ENCODE results near the gene LRIT2. TPM values are rescaled to one million over a fixed set of nuclear protein-coding genes. Genes with fewer than 3 reads are reported as not detected.

LRIT2 gene
- total RNA-seq, 1 experiment from 2014 or later = not detected

DNA sequence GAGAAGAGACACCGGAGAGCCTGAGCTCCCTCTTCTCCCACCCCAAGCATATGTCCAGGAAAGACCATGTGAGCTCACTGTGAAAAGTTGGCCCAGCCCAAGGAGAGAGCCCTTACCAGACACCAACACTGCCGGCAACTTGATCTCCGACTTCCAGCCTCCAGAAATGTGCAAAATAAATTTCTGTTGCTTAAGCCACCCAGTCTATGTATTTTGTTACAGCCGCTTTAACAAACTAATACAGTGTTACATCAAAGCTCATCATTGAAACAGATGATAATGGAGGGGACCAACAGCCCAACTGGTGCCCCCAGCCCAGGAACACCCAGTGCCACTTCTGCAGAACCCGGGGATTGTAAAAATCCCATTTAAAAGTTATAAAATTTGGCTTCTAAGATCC, 38.4 kb upstream of the LRIT2 start:
- TF ChIP-seq, protein P1, sequence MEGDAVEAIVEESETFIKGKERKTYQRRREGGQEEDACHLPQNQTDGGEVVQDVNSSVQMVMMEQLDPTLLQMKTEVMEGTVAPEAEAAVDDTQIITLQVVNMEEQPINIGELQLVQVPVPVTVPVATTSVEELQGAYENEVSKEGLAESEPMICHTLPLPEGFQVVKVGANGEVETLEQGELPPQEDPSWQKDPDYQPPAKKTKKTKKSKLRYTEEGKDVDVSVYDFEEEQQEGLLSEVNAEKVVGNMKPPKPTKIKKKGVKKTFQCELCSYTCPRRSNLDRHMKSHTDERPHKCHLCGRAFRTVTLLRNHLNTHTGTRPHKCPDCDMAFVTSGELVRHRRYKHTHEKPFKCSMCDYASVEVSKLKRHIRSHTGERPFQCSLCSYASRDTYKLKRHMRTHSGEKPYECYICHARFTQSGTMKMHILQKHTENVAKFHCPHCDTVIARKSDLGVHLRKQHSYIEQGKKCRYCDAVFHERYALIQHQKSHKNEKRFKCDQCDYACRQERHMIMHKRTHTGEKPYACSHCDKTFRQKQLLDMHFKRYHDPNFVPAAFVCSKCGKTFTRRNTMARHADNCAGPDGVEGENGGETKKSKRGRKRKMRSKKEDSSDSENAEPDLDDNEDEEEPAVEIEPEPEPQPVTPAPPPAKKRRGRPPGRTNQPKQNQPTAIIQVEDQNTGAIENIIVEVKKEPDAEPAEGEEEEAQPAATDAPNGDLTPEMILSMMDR (conservative IDR thresholded peaks at IDR 0.05) = no peak
- H3K9me3 Mint-ChIP-seq = no peaks in the 10 kb centered on the region
- no peaks in the 10 kb centered on the region for H3K23me2 ChIP-seq (ENCODE audit: insufficient read length, low read depth, low read length, poor library complexity, severe bottlenecking)

More for the DNA sequence above, 38.4 kb upstream of the LRIT2 start:
- Histone ChIP-seq H2AFZ (ENCODE audit: low read length) (no peak overlapping the region), H3K79me2 (ENCODE audit: insufficient read depth, low read length) (no peaks in the 10 kb centered on the region), H4K5ac (ENCODE audit: insufficient read length, low read depth, low read length) (no peak overlapping the region), H2BK120ac (ENCODE audit: low read depth, low read length, poor library complexity, severe bottlenecking) (no peak overlapping the region), H3K4me2 (ENCODE audit: insufficient read depth, insufficient read length, low read length) (no peak overlapping the region), H3K18ac (ENCODE audit: insufficient read length, low read depth, low read length) (no peak overlapping the region), H2AK5ac (ENCODE audit: insufficient read length, low read length) (no peak overlapping the region), H3K79me1 (ENCODE audit: insufficient read depth, low read depth, low read length, poor library complexity, severe bottlenecking) (no peaks in the 10 kb centered on the region), H3K9ac (ENCODE audit: extremely low read depth, insufficient read length, low read length) (no peak overlapping the region), H3K9me3 (ENCODE audit: control insufficient read depth, low read depth, low read length) (no peaks in the 10 kb centered on the region), H4K20me1 (ENCODE audit: control insufficient read depth, insufficient read depth, insufficient read length) (no peaks in the 10 kb centered on the region), H3K14ac (ENCODE audit: insufficient read depth, low read length) (no peak overlapping the region), H3K27ac (ENCODE audit: insufficient read length, low read depth, low read length) (no peak overlapping the region), H3K56ac (ENCODE audit: insufficient read length, low read depth, low read length) (no peak overlapping the region), H4K91ac (ENCODE audit: insufficient read length, low read depth, low read length) (no peak overlapping the region), H2BK20ac (ENCODE audit: low read depth, low read length, poor library complexity, severe bottlenecking) (no peak overlapping the region), H2BK5ac (ENCODE audit: insufficient read length, low read length) (no peak overlapping the region), H3K4ac (ENCODE audit: low read depth, low read length) (no peak overlapping the region), H3T11ph (ENCODE audit: low read length) (no peak overlapping the region), H3K23ac (ENCODE audit: insufficient read length, low read depth, low read length) (no peak overlapping the region), H2BK12ac (ENCODE audit: insufficient read length, low read depth, low read length) (no peak overlapping the region), H4K8ac (replicated peaks; ENCODE audit: insufficient read length, low read depth, low read length) (no peak overlapping the region), H3K4me1 (ENCODE audit: insufficient read depth, low read length) (no peaks in the 10 kb centered on the region; the same call in 1 of the 2 replicates), H2BK15ac (ENCODE audit: low read depth, low read length) (no peak overlapping the region), H3K27me3 (ENCODE audit: insufficient read depth, low read length) (no peaks in the 10 kb centered on the region)
- Mint-ChIP-seq H3K27ac (no peak overlapping the region), H3K36me3 (ENCODE audit: insufficient read depth in 1 of 3, low read depth in 3 of 3) (no peaks in the 10 kb centered on the region; a peak in 1 of 7 replicates), H3K4me3 (no peak overlapping the region), H3K27me3 (ENCODE audit: low read depth) (peaks cover 4% of the 10 kb centered on the region), H3K4me1 (peaks cover 17 to 19% of the 10 kb centered on the region in 2 experiments)
- WGBS (ENCODE audit: extremely low coverage, insufficient read length, low lambda C conversion rate) = no CpG with 5 or more reads among the region's 5 CpGs
- no peak for DNase-seq

Measured in H9 (cell line).